Ishikawa (cell line): ENCODE results near the gene KLK2.

Experiments
- CEBPB ChIP-seq: IDR thresholded peaks from 2 replicates; pipeline ENCODE4 v1.6.1; 2012
- CREB1 ChIP-seq: IDR thresholded peaks from 2 replicates; pipeline ENCODE4 v1.6.1; 2012; ENCODE audit warnings: low read depth
- EGR1 ChIP-seq: IDR thresholded peaks from 2 replicates; pipeline ENCODE4 v1.6.1; 2012
- EP300 ChIP-seq: IDR thresholded peaks from 2 replicates; pipeline ENCODE4 v1.6.1; 2012; ENCODE audit warnings: borderline replicate concordance
- FOXM1 ChIP-seq: IDR thresholded peaks from 2 replicates; pipeline ENCODE4 v1.6.1; 2012; ENCODE audit warnings: low read depth, borderline replicate concordance
- NFIC ChIP-seq: IDR thresholded peaks from 2 replicates; pipeline ENCODE4 v1.6.1; 2012
- RAD21 ChIP-seq: IDR thresholded peaks from 2 replicates; pipeline ENCODE4 v1.6.1; 2012; ENCODE audit warnings: low read depth
- TAF1 ChIP-seq: IDR thresholded peaks from 2 replicates; pipeline ENCODE4 v1.6.1; 2012; ENCODE audit warnings: low read depth, mild to moderate bottlenecking
- TCF12 ChIP-seq: IDR thresholded peaks from 2 replicates; pipeline ENCODE4 v1.6.1; 2012; ENCODE audit warnings: low read depth
- TEAD4 ChIP-seq: IDR thresholded peaks from 2 replicates; pipeline ENCODE4 v1.6.1; 2012
- YY1 ChIP-seq: IDR thresholded peaks from 2 replicates; pipeline ENCODE4 v1.6.1; 2012; ENCODE audit warnings: low read depth
- ZBTB7A ChIP-seq: IDR thresholded peaks from 2 replicates; pipeline ENCODE4 v1.6.1; 2012; ENCODE audit warnings: low read depth
- TF ChIP-seq, protein P1 (sequence below): IDR thresholded peaks from 2 replicates; pipeline ENCODE4 v1.6.1; 2012; ENCODE audit warnings: low read depth, mild to moderate bottlenecking
- TF ChIP-seq, protein P2 (sequence below): IDR thresholded peaks from 2 replicates; pipeline ENCODE4 v1.6.1; 2012
- TF ChIP-seq, protein P3 (sequence below): IDR thresholded peaks from 2 replicates; pipeline ENCODE4 v1.6.1; 2012

Gene KLK2

DNA sequence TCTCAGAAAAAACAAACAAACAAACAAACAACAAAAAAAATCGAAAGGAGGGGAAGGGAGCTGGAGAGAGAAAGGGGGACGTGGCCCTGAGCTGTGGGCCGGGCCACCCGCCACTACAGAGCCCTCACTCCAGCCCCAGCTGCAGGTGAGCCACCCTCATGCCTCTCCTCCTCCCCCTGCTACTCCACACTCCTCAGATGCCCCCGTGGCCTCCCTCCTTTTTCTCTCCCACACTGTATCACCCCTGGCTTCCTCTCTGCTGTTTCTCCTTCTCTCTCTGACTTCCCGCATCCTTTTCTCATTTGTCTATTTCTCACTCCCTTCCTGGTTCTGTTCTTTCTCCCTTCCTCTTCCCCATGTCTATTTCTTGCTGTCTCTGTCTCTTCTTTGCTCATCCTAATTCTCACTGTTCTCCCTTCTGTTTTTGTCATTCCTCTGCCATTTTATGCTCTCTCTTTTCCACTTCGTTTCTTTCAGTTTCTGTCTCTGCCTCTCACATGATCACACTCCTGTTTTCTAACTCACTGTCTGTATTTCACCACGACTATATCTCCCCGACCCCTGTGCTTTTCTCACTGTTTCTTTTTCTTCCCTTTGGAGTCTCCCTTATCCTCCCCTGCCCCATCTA is 2.7 kb downstream of the KLK2 start:
- TF ChIP-seq ZBTB7A = no peak
- no peak for TF ChIP-seq TEAD4
- no peak for TF ChIP-seq RAD21
- TF ChIP-seq, protein P1, sequence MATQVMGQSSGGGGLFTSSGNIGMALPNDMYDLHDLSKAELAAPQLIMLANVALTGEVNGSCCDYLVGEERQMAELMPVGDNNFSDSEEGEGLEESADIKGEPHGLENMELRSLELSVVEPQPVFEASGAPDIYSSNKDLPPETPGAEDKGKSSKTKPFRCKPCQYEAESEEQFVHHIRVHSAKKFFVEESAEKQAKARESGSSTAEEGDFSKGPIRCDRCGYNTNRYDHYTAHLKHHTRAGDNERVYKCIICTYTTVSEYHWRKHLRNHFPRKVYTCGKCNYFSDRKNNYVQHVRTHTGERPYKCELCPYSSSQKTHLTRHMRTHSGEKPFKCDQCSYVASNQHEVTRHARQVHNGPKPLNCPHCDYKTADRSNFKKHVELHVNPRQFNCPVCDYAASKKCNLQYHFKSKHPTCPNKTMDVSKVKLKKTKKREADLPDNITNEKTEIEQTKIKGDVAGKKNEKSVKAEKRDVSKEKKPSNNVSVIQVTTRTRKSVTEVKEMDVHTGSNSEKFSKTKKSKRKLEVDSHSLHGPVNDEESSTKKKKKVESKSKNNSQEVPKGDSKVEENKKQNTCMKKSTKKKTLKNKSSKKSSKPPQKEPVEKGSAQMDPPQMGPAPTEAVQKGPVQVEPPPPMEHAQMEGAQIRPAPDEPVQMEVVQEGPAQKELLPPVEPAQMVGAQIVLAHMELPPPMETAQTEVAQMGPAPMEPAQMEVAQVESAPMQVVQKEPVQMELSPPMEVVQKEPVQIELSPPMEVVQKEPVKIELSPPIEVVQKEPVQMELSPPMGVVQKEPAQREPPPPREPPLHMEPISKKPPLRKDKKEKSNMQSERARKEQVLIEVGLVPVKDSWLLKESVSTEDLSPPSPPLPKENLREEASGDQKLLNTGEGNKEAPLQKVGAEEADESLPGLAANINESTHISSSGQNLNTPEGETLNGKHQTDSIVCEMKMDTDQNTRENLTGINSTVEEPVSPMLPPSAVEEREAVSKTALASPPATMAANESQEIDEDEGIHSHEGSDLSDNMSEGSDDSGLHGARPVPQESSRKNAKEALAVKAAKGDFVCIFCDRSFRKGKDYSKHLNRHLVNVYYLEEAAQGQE = no peak
- TF ChIP-seq, protein P2, sequence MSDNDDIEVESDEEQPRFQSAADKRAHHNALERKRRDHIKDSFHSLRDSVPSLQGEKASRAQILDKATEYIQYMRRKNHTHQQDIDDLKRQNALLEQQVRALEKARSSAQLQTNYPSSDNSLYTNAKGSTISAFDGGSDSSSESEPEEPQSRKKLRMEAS = no peak
- TF ChIP-seq, protein P3, sequence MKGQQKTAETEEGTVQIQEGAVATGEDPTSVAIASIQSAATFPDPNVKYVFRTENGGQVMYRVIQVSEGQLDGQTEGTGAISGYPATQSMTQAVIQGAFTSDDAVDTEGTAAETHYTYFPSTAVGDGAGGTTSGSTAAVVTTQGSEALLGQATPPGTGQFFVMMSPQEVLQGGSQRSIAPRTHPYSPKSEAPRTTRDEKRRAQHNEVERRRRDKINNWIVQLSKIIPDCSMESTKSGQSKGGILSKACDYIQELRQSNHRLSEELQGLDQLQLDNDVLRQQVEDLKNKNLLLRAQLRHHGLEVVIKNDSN = no peak
- no peak for TF ChIP-seq CEBPB
- TF ChIP-seq YY1 = no peak
- no peak for TF ChIP-seq TAF1
- TF ChIP-seq TCF12 = no peak
- no peak for TF ChIP-seq CREB1
- no peak for TF ChIP-seq NFIC
- TF ChIP-seq FOXM1 = no peak
- TF ChIP-seq EP300 = no peak

GRCh38 chr19:50876456-50876855 is 3.2 kb downstream of the KLK2 start:
- TF ChIP-seq CEBPB (no peak), TEAD4 (no peak), FOXM1 (no peak), RAD21 (no peak), CREB1 (no peak), NFIC (no peak), ZBTB7A (no peak), TCF12 (no peak), YY1 (no peak), EGR1 (no peak), TAF1 (no peak), EP300 (no peak)
- TF ChIP-seq, protein P3 = no peak
- TF ChIP-seq, protein P2 = no peak
- TF ChIP-seq, protein P1 = no peak

DNA sequence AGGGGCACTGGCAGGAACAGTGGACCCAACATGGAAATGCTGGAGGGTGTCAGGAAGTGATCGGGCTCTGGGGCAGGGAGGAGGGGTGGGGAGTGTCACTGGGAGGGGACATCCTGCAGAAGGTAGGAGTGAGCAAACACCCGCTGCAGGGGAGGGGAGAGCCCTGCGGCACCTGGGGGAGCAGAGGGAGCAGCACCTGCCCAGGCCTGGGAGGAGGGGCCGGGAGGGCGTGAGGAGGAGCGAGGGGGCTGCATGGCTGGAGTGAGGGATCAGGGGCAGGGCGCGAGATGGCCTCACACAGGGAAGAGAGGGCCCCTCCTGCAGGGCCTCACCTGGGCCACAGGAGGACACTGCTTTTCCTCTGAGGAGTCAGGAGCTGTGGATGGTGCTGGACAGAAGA is 4.1 kb downstream of the KLK2 start:
- TF ChIP-seq, protein P1 = no peak
- no peak for TF ChIP-seq TEAD4
- TF ChIP-seq YY1 = no peak
- TF ChIP-seq RAD21 = no peak
- no peak for TF ChIP-seq NFIC
- no peak for TF ChIP-seq TAF1

DNA sequence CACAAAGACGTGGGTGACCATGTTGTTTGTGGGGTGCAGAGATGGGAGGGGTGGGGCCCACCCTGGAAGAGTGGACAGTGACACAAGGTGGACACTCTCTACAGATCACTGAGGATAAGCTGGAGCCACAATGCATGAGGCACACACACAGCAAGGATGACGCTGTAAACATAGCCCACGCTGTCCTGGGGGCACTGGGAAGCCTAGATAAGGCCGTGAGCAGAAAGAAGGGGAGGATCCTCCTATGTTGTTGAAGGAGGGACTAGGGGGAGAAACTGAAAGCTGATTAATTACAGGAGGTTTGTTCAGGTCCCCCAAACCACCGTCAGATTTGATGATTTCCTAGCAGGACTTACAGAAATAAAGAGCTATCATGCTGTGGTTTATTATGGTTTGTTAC is 5.6 kb downstream of the KLK2 start:
- TF ChIP-seq ZBTB7A = no peak
- TF ChIP-seq TCF12 = no peak
- TF ChIP-seq, protein P1 = no peak
- TF ChIP-seq, protein P3 = no peak
- TF ChIP-seq FOXM1 = no peak
- TF ChIP-seq, protein P2 = no peak
- TF ChIP-seq EP300 = no peak
- TF ChIP-seq CEBPB = no peak
- no peak for TF ChIP-seq TEAD4
- no peak for TF ChIP-seq TAF1
- no peak for TF ChIP-seq EGR1
- TF ChIP-seq NFIC = no peak
- TF ChIP-seq CREB1 = no peak
- TF ChIP-seq RAD21 = no peak
